ENCODE data around the gene CMBL.
"Not testable (repeated sequence)": the region's sequence is repeated elsewhere in the genome, so short reads cannot be mapped to it uniquely, and the experiment has no call there.

Gene CMBL

DNA sequence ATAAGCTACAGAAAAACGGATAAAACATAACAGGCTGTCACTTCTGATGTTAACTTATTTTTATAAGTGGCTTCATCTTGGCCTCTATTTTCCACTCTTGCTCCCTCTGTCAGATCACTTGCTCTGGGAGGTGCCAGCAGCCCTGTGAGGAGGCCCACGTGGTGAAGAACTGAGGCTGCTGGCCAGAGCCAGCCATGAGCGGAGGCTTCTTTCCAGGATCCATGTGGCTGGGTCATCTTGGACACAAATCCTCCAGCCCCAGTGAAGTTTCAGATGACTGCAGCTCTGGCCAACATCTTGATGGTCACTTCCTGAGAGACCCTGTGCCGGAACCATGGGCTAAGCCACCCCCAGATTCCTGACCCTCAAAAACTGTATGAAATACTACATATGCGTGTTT, 7.5 kb upstream of the CMBL start:
- Histone ChIP-seq H3K36me3 (ENCODE audit: control insufficient read depth in 1 of 2, insufficient read depth in 2 of 2, low read length in 2 of 2) (no peaks in the 10 kb centered on the region), H4K91ac (ENCODE audit: low read depth, low read length) (no peak overlapping the region), H3K23ac (ENCODE audit: low read length) (no peak overlapping the region), H2BK120ac (ENCODE audit: insufficient read depth, low read length, poor library complexity) (no peak overlapping the region), H3K79me1 (ENCODE audit: low read length) (no peaks in the 10 kb centered on the region), H3K4ac (ENCODE audit: low read depth, low read length) (no peak overlapping the region), H3K4me3 (ENCODE audit: low read depth, low read length) (no peak overlapping the region), H4K8ac (ENCODE audit: low read depth, low read length) (no peak overlapping the region), H2BK12ac (ENCODE audit: low read length) (no peak overlapping the region), H3K18ac (ENCODE audit: low read length) (no peak overlapping the region), H3K4me1 (ENCODE audit: control insufficient read depth in 1 of 2, insufficient read depth in 2 of 2, low read length in 2 of 2) (no peaks in the 10 kb centered on the region), H3K9me3 (ENCODE audit: insufficient read depth, low read depth, low read length) (peaks cover 1% of the 10 kb centered on the region), H2BK5ac (ENCODE audit: low read depth, low read length, poor library complexity) (no peak overlapping the region), H3K27ac (ENCODE audit: low read depth, low read length) (no peak overlapping the region), H3K9ac (ENCODE audit: low read length) (no peak overlapping the region), H3K14ac (ENCODE audit: low read length) (no peak overlapping the region), H3K4me2 (ENCODE audit: low read length) (no peak overlapping the region), H4K12ac (ENCODE audit: low read depth, low read length) (no peak overlapping the region), H3K27me3 (ENCODE audit: insufficient read depth, low read length) (no peaks in the 10 kb centered on the region), H2AK5ac (ENCODE audit: low read length) (no peak overlapping the region), H3K79me2 (ENCODE audit: control insufficient read depth, insufficient read depth, low read length, poor library complexity) (no peaks in the 10 kb centered on the region), H2AFZ (ENCODE audit: insufficient read depth, low read length, poor library complexity) (no peak overlapping the region)
- no peak for DNase-seq
- WGBS (ENCODE audit: extremely low coverage, insufficient coverage, insufficient read length): no CpG with 5 or more reads among the region's 5 CpGs

- no peak overlapping the region for H3K4ac ChIP-seq (ENCODE audit: low read depth, low read length)
- no peak overlapping the region for H4K8ac ChIP-seq (ENCODE audit: low read depth, low read length)
- peaks cover 6% of the 10 kb centered on the region for H3K79me1 ChIP-seq (ENCODE audit: low read length)
- no peak for DNase-seq
- H2BK5ac ChIP-seq (ENCODE audit: low read depth, low read length, poor library complexity): no peak overlapping the region
- H2BK120ac ChIP-seq (ENCODE audit: insufficient read depth, low read length, poor library complexity): no peak overlapping the region
- H3K18ac ChIP-seq (ENCODE audit: low read length): no peak overlapping the region
- no peak overlapping the region for H3K14ac ChIP-seq (ENCODE audit: low read length)
- H3K23ac ChIP-seq (ENCODE audit: low read length): no peak overlapping the region
- no peak overlapping the region for H3K4me2 ChIP-seq (ENCODE audit: low read length)
- H3K4me3 ChIP-seq (ENCODE audit: low read depth, low read length): no peak overlapping the region
- no peak overlapping the region for H2BK12ac ChIP-seq (ENCODE audit: low read length)
- H4K91ac ChIP-seq (ENCODE audit: low read depth, low read length): no peak overlapping the region
- no CpG with 5 or more reads among the region's 10 CpGs for WGBS (ENCODE audit: extremely low coverage, insufficient coverage, insufficient read length)
- H3K36me3 ChIP-seq (ENCODE audit: control insufficient read depth in 1 of 2, insufficient read depth in 2 of 2, low read length in 2 of 2): no peaks in the 10 kb centered on the region
- no peak overlapping the region for H2AK5ac ChIP-seq (ENCODE audit: low read length)
- no peak overlapping the region for H2AFZ ChIP-seq (ENCODE audit: insufficient read depth, low read length, poor library complexity)
- H3K4me1 ChIP-seq (ENCODE audit: control insufficient read depth in 1 of 2, insufficient read depth in 2 of 2, low read length in 2 of 2): peaks cover 0 to 3% of the 10 kb centered on the region in 2 experiments
- no peak overlapping the region for H3K9ac ChIP-seq (ENCODE audit: low read length)
- peaks cover 1% of the 10 kb centered on the region for H3K9me3 ChIP-seq (ENCODE audit: insufficient read depth, low read depth, low read length)
- H3K79me2 ChIP-seq (ENCODE audit: control insufficient read depth, insufficient read depth, low read length, poor library complexity): peaks cover 2% of the 10 kb centered on the region
- H4K12ac ChIP-seq (ENCODE audit: low read depth, low read length): no peak overlapping the region
- H3K27ac ChIP-seq (ENCODE audit: low read depth, low read length): no peak overlapping the region
- H3K27me3 ChIP-seq (ENCODE audit: insufficient read depth, low read length): no peaks in the 10 kb centered on the region
Measured at GRCh38 chr5:10311595-10312425, 4.1 kb upstream of the CMBL start.

GRCh38 chr5:10310835-10311570, 3.3 kb upstream of the CMBL start:
- H2BK5ac ChIP-seq (ENCODE audit: low read depth, low read length, poor library complexity); H3K27ac ChIP-seq (ENCODE audit: low read depth, low read length); H3K4me2 ChIP-seq (ENCODE audit: low read length); H3K18ac ChIP-seq (ENCODE audit: low read length); H3K79me1 ChIP-seq (ENCODE audit: low read length); H4K12ac ChIP-seq (ENCODE audit: low read depth, low read length); H3K9me3 ChIP-seq (ENCODE audit: insufficient read depth, low read depth, low read length); H3K9ac ChIP-seq (ENCODE audit: low read length); H3K36me3 ChIP-seq (ENCODE audit: control insufficient read depth in 1 of 2, insufficient read depth in 2 of 2, low read length in 2 of 2); H2BK12ac ChIP-seq (ENCODE audit: low read length); H3K79me2 ChIP-seq (ENCODE audit: control insufficient read depth, insufficient read depth, low read length, poor library complexity); DNase-seq; H2AFZ ChIP-seq (ENCODE audit: insufficient read depth, low read length, poor library complexity); H2AK5ac ChIP-seq (ENCODE audit: low read length); H4K8ac ChIP-seq (ENCODE audit: low read depth, low read length); H4K91ac ChIP-seq (ENCODE audit: low read depth, low read length); H3K4me1 ChIP-seq (ENCODE audit: control insufficient read depth in 1 of 2, insufficient read depth in 2 of 2, low read length in 2 of 2); H3K4me3 ChIP-seq (ENCODE audit: low read depth, low read length); H3K27me3 ChIP-seq (ENCODE audit: insufficient read depth, low read length); H3K14ac ChIP-seq (ENCODE audit: low read length); H3K23ac ChIP-seq (ENCODE audit: low read length); H3K4ac ChIP-seq (ENCODE audit: low read depth, low read length); H2BK120ac ChIP-seq (ENCODE audit: insufficient read depth, low read length, poor library complexity): not testable (repeated sequence)
- no CpG with 5 or more reads among the region's 8 CpGs for WGBS (ENCODE audit: extremely low coverage, insufficient coverage, insufficient read length)

DNA sequence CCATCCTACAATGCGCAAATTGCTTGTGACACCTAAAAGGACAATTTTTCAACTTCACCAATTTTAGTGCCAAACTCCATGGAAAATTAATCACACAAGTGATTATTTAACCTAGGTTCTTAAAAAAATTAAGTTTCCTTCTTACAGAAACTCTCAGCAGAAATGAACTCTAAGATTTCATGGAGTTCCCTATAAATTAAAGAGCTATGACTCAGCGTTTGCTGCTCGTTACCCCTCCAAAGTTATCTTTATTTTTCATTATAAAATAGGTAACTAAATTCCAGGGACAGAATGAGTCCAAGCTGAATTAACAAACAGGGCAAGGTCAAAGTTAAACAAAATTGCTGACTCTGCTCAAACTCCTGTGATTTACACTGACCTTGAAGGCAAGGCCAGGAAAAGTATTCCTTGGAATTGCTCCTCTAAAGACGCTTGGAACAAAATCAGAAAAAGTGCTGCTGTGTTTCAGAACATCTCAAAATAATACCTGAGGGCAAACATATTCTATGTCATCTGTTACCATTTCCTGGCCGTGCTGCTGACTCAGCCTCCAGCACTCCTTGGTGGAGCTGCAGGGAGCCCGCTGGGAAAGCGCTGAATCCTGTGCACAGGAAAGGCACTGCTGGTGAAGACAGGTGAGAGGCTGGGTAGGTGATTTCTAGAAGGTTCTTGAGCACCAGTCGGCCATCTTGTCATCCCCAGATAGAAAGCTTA, 2.5 kb upstream of the CMBL start:
- Histone ChIP-seq H2BK5ac (ENCODE audit: low read depth, low read length, poor library complexity) (no peak overlapping the region), H3K36me3 (ENCODE audit: control insufficient read depth in 1 of 2, insufficient read depth in 2 of 2, low read length in 2 of 2) (no peaks in the 10 kb centered on the region), H2AFZ (ENCODE audit: insufficient read depth, low read length, poor library complexity) (no peak overlapping the region), H3K4me3 (ENCODE audit: low read depth, low read length) (no peak overlapping the region), H3K14ac (ENCODE audit: low read length) (no peak overlapping the region), H3K18ac (ENCODE audit: low read length) (no peak overlapping the region), H2AK5ac (ENCODE audit: low read length) (no peak overlapping the region), H4K8ac (ENCODE audit: low read depth, low read length) (no peak overlapping the region), H2BK12ac (ENCODE audit: low read length) (no peak overlapping the region), H4K91ac (ENCODE audit: low read depth, low read length) (no peak overlapping the region), H2BK120ac (ENCODE audit: insufficient read depth, low read length, poor library complexity) (no peak overlapping the region), H3K4me2 (ENCODE audit: low read length) (no peak overlapping the region), H3K9me3 (ENCODE audit: insufficient read depth, low read depth, low read length) (peaks cover 1% of the 10 kb centered on the region), H3K9ac (ENCODE audit: low read length) (no peak overlapping the region), H3K79me1 (ENCODE audit: low read length) (peaks cover 6% of the 10 kb centered on the region), H3K4ac (ENCODE audit: low read depth, low read length) (no peak overlapping the region), H3K79me2 (ENCODE audit: control insufficient read depth, insufficient read depth, low read length, poor library complexity) (peaks cover 2% of the 10 kb centered on the region), H3K27ac (ENCODE audit: low read depth, low read length) (no peak overlapping the region), H3K23ac (ENCODE audit: low read length) (no peak overlapping the region), H3K4me1 (ENCODE audit: control insufficient read depth in 1 of 2, insufficient read depth in 2 of 2, low read length in 2 of 2) (peaks cover 0 to 3% of the 10 kb centered on the region in 2 experiments), H4K12ac (ENCODE audit: low read depth, low read length) (no peak overlapping the region), H3K27me3 (ENCODE audit: insufficient read depth, low read length) (no peaks in the 10 kb centered on the region)
- WGBS (ENCODE audit: extremely low coverage, insufficient coverage, insufficient read length): no CpG with 5 or more reads among the region's 8 CpGs
- DNase-seq: peak; percentile 52 to 62

Data from trophoblast cell (in vitro differentiated cells and primary cell).